SH-SY5Y (cell line): ENCODE measurements around the gene HEYL.

ENCODE experiments used
- GATA2 ChIP-seq: IDR thresholded peaks from 2 replicates; pipeline ENCODE4 v1.6.1; 2011; ENCODE audit warnings: mild to moderate bottlenecking, low read depth, low read length
- GATA3 ChIP-seq: IDR thresholded peaks from 2 replicates; pipeline ENCODE4 v1.6.1; 2011; ENCODE audit warnings: low read depth, mild to moderate bottlenecking, low read length, moderate library complexity

- no peak for TF ChIP-seq GATA2
- TF ChIP-seq GATA3 = no peak
These were observed 13.1 kb upstream of the HEYL start for GRCh38 chr1:39652554-39652953.
